ENCODE measurements around the gene TAOK3.
"Not testable (repeated sequence)": the region's sequence is repeated elsewhere in the genome, so short reads cannot be mapped to it uniquely, and the experiment has no call there.

Gene TAOK3

DNA sequence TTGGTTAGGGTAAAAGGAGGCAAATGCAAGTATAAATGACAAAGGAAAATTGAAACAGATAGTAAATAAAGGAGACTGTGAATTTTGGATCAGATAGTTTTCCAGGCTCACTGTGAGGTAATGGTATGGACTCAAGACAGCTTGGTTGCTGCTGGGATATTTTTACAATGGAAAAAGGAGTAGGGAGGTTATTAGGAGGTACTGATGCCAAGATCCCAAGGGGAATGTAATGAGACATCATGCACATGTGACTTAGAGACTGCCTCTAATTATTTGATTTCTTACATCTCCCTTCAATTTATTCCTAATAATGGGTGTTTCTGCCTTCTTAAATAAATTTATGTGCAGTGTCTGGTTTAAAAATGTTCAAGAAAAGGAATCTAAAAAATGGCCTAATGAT is 56.9 kb downstream of the TAOK3 start:
- no peak overlapping the region for H3K4me3 ChIP-seq (ENCODE audit: low read length)
- no peak for DNase-seq (ENCODE audit: low read depth)
- TF ChIP-seq, protein P1, sequence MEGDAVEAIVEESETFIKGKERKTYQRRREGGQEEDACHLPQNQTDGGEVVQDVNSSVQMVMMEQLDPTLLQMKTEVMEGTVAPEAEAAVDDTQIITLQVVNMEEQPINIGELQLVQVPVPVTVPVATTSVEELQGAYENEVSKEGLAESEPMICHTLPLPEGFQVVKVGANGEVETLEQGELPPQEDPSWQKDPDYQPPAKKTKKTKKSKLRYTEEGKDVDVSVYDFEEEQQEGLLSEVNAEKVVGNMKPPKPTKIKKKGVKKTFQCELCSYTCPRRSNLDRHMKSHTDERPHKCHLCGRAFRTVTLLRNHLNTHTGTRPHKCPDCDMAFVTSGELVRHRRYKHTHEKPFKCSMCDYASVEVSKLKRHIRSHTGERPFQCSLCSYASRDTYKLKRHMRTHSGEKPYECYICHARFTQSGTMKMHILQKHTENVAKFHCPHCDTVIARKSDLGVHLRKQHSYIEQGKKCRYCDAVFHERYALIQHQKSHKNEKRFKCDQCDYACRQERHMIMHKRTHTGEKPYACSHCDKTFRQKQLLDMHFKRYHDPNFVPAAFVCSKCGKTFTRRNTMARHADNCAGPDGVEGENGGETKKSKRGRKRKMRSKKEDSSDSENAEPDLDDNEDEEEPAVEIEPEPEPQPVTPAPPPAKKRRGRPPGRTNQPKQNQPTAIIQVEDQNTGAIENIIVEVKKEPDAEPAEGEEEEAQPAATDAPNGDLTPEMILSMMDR (conservative IDR thresholded peaks at IDR 0.05; ENCODE audit: low read depth, low read length), result no peak

GRCh38 chr12:118312578-118312977 is 60.1 kb downstream of the TAOK3 start:
- no peak overlapping the region for H3K4me3 ChIP-seq (ENCODE audit: low read length)
- no peak for DNase-seq (ENCODE audit: low read depth)
- TF ChIP-seq, protein P1 (conservative IDR thresholded peaks at IDR 0.05; ENCODE audit: low read depth, low read length), result no peak

GRCh38 chr12:118311666-118312065 is 61.0 kb downstream of the TAOK3 start:
- TF ChIP-seq, protein P1 (conservative IDR thresholded peaks at IDR 0.05; ENCODE audit: low read depth, low read length), result no peak
- no peak overlapping the region for H3K4me3 ChIP-seq (ENCODE audit: low read length)
- DNase-seq (ENCODE audit: low read depth), result no peak

DNA sequence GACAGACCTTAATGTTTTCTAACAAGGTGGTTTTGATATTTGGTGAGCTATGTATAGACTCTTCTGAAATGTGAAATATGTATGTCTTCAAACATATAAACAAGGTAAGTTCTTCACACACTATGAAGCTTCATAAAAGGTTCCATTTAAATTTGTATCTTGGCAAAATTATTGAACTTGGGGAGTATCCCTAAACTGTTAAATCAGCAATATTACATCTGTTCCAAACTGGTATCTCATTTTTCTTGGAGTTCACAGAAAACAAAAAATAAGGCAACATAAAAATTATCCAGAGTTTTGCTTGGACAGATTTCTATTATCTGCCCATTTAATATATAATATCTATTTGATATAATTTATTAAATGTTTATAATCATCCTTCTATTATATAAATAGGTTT is 62.4 kb downstream of the TAOK3 start:
- TF ChIP-seq, protein P1 (conservative IDR thresholded peaks at IDR 0.05; ENCODE audit: low read depth, low read length), result no peak
- H3K4me3 ChIP-seq (ENCODE audit: low read length), result no peak overlapping the region
- DNase-seq (ENCODE audit: low read depth), result no peak

DNA sequence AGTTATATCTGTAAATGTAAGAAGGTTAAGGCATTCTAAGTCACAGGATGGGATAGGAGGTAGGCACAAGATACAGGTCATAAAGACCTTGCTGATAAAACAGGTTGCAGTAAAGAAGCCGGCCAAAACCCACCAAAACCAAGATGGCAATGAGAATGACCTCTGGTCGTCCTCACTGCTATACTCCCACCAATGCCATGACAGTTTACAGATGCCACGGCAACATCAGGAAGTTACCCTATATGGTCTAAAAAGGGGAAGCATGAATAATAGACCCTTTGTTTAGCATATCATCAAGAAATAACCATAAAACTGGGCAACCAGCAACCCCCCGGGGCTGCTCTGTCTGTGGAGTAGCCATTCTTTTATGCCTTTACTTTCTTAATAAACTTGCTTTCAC is 64.7 kb downstream of the TAOK3 start:
- not testable (repeated sequence) for H3K4me3 ChIP-seq (ENCODE audit: low read length); DNase-seq (ENCODE audit: low read depth)

DNA sequence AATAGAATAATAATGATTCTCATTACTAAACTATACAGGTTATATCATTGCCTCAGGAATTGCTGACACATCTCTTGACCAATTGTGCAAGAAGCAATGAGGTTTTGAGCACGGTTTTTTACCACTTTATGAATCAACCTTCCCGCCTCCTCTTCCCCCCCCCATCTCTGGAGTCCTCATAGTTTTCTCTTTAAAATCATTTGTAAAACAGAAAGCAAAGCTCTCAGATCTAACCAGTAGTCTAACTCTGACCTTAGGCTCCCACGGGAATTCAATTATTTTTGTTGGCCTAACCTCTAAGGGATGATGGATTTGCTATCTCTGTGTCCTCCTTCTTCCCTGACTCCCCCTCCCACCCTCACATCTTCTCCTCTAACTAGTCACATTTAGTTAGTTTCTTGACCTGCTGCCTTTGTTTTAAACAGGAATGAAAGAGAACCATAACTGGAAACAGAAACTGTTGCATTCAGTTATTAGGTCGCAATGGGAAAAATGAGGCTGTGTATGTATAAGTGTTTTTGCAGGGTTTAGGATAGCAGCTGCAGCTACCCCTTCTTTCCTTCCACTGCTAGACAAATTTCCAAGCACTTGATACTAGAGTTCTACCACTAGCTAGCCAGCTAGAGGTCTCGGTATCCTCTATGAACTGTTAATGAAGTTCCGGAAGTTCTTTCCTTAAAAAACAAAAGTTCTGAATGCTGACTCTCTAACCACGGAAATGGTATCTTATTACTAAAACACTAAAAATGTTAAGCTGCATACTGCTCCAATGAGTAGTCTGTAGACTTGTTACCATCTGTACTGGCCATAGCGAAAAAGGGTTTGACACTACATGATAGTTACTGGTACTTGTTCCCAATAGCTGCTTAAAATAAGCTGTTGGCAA is 65.4 kb downstream of the TAOK3 start:
- TF ChIP-seq, protein P1 (conservative IDR thresholded peaks at IDR 0.05; ENCODE audit: low read depth, low read length), result no peak
- peak overlapping the region; percentile 25 for H3K4me3 ChIP-seq (ENCODE audit: low read length)
- DNase-seq (ENCODE audit: low read depth), result peak; percentile 58

- no peak for DNase-seq (ENCODE audit: low read depth)
- TF ChIP-seq, protein P1 (conservative IDR thresholded peaks at IDR 0.05; ENCODE audit: low read depth, low read length), result no peak
- no peak overlapping the region for H3K4me3 ChIP-seq (ENCODE audit: low read length)
Measured at GRCh38 chr12:118304093-118304492, 68.6 kb downstream of the TAOK3 start.

All from retinal pigment epithelial cell (primary cell).